Cerebellar nuclear complex (tissue), 1 donor: Measurements from ENCODE around the gene NECAP2.
"Not testable (repeated sequence)": the region's sequence is repeated elsewhere in the genome, so short reads cannot be mapped to it uniquely, and the experiment has no call there.

ENCODE experiments used
- DNase-seq, 2 experiments: peaks; one replicate each; lab custom pipeline; 2025; lab: John Stamatoyannopoulos, UW

Gene NECAP2

GRCh38 chr1:16498573-16499413 lies 58.3 kb downstream of the NECAP2 start:
- peak; percentile 36 to 45 for DNase-seq

- DNase-seq: not testable (repeated sequence)
Observed at GRCh38 chr1:16500466-16500865, 59.9 kb downstream of the NECAP2 start.

GRCh38 chr1:16500975-16501374 lies 60.5 kb downstream of the NECAP2 start:
- not testable (repeated sequence) for DNase-seq

DNA sequence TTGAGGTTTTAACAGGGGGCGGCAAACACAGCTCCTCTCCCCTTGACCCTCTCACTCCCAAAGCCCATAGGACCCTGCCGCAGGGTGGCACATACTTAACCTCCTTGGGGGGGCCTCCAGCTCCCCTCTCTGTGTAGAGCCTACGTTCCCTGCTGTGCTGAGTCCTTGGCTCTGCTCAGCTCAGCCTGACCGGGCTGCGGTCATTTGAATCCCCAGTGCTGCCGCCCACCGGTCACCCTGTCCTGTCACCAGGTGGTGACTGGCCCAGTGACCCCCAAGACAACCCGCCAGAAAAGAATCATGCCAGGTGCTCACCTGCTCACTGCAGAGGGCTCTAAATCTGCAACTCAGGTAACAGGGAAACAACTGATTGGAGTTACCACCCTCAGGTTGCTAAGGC lies 60.9 kb downstream of the NECAP2 start:
- DNase-seq: not testable (repeated sequence)

DNA sequence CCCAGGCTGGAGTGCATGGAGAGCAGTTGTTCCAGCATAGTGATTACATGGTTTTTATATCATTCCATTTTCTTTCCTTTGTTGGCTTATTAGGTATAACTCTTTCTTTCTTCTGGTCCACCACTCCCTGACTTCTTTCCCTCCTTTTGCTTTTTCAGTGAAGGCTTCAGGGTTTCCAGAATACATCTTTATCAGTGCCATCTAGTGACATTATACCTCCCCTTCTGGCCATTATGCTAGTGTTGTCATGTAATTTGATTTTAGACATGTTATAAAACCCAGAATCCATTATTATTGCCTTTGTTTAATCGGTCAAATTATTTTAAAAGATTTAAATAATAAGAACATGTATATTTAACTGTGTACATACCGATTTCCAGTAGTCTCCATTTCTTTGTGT lies 63.0 kb downstream of the NECAP2 start:
- no peak for DNase-seq

DNA sequence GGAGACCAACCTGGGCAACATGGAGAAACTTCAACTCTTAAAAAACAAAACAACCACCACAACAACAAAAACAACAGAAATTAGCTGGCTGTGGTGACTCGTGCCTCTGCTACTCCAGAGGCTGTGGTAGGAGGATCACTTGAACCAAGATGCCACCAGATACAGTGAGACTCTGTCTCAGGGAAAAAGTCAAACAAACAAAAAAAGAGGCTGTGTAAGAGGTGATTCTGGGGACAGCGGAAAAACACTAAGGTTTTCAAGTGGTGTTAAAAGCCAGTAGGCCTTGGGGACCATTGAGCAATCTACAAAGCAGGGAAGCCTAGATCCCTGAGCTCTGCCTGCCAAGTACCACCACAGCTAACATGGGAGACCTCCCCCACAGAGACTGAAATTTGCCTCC lies 65.3 kb downstream of the NECAP2 start:
- DNase-seq: not testable (repeated sequence)

GRCh38 chr1:16506364-16507136 lies 66.0 kb downstream of the NECAP2 start:
- not testable (repeated sequence) for DNase-seq

DNA sequence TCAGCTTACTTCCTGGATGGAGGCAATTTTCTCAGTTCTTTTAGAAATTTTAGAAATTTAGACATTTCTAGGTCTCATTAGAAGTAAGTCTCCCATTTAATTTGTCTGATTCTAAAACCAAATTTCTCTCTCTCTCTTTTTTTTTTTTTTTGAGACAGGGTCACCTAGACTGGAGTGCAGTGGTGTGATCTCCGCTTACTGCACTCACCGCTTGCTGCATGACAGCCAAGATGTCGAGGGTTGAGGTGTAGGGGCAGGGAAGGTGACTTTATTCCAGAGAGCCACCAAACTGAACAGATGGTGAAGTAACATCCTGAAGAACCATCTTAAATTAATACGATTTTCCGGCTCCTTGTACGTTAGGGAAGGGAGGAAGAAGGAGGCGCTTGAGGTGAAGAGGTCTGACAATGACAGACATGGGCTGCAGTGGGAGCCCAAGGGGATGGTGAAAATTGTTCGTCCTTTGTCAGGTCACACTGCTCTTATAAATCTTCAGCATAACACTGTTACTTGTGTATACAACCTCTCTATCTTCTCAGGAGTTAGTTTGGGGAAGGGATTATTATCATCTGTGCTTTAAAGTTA lies 68.4 kb downstream of the NECAP2 start:
- DNase-seq: not testable (repeated sequence)
